GM15510 (cell line): Measurements from ENCODE around the gene CAMTA1.

Experiments
- POLR2A ChIP-seq: IDR thresholded peaks from 3 replicates; pipeline ENCODE4 v1.6.1; 2011; ENCODE audit warnings: borderline replicate concordance; ENCODE audit not compliant: insufficient read length; ENCODE audit errors: extremely low read depth

The CAMTA1 gene

GRCh38 chr1:7457811-7458210 lies 672.6 kb downstream of the CAMTA1 start:
- no peak for TF ChIP-seq POLR2A

- TF ChIP-seq POLR2A: no peak
Observed at GRCh38 chr1:7458946-7459345, 673.7 kb downstream of the CAMTA1 start.

DNA sequence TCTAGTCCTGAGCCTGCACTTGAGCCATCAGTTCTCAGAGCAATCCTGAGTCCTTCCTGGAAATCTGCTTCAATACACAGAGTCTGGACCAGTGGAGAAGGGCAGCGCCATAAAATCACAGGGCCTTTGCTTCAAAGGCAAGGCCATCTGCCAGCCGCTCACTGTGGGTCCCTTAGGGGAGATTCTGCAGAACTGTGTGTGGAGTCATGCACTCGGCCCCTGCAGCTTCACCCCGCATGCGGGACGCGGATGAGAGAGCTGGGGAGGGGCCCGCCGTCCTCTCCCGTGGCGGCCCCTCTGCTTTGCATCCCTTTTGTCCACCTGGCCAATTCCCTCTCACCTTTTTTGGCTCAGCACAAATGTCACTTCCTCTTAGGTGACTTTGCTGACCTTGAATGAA lies 674.7 kb downstream of the CAMTA1 start:
- TF ChIP-seq POLR2A: no peak

- no peak for TF ChIP-seq POLR2A
Observed at GRCh38 chr1:7460807-7461206, 675.6 kb downstream of the CAMTA1 start.

- TF ChIP-seq POLR2A: no peak
Observed at GRCh38 chr1:7462617-7463016, 677.4 kb downstream of the CAMTA1 start.

DNA sequence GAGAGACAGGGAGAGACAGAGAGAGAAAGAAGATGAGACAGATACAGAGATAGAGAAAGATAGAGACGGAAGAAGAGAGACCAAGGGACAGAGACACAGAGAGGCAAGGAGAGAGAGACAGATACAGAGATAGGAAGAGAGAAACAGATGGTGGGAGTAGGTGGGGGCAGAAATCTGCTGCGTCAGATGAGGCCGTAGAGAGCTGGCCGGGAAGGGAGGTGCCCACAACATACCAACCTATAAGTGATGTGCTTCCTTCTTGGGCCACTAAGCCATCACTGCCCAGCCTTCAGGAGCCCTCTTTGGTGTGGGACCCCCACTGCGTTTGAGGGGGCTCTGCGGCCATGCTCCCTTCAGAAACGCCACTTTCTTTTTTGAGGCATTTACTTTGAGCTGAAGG lies 678.3 kb downstream of the CAMTA1 start:
- TF ChIP-seq POLR2A: no peak

- TF ChIP-seq POLR2A: no peak
Observed at GRCh38 chr1:7464736-7465135, 679.5 kb downstream of the CAMTA1 start.

- no peak for TF ChIP-seq POLR2A
Observed at GRCh38 chr1:7467476-7468175, 682.4 kb downstream of the CAMTA1 start.

DNA sequence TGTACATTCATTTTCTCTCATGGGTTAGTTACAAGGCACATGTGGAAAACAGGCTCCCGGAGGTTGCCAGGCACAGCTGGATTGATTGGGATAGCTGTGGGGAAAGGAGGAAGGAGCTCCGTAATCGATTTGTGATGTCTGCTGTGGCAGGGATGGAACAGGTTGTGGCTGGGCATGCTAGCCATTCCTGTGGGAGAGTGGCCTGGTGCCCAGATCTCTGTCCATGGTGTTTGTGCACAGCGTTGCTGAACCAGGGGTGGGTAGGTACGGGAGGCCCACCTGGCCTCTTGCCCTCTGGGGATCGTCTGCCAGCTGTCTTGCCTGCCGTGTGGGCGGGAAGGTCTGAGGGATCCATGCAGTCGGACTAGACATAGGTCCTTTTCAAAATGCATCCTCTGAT lies 683.0 kb downstream of the CAMTA1 start:
- no peak for TF ChIP-seq POLR2A

GRCh38 chr1:7469255-7469938 lies 684.1 kb downstream of the CAMTA1 start:
- no peak for TF ChIP-seq POLR2A

GRCh38 chr1:7470904-7471638 lies 685.8 kb downstream of the CAMTA1 start:
- TF ChIP-seq POLR2A: no peak

GRCh38 chr1:7471836-7472235 lies 686.6 kb downstream of the CAMTA1 start:
- no peak for TF ChIP-seq POLR2A

GRCh38 chr1:7473223-7474142 lies 688.2 kb downstream of the CAMTA1 start:
- TF ChIP-seq POLR2A: no peak

GRCh38 chr1:7474143-7474490 lies 688.9 kb downstream of the CAMTA1 start:
- TF ChIP-seq POLR2A: no peak
